HG02571 (cell line): ENCODE data around the gene SNED1.

Experiments used
- ATAC-seq: cut with Tn5 transposase; IDR thresholded peaks from one replicate; pipeline ENCODE4 v1.9.1; 2021; ENCODE audit warnings: mild to moderate bottlenecking, moderate library complexity; ENCODE audit not compliant: unreplicated experiment

The SNED1 gene

GRCh38 chr2:240959941-240960308 lies 38.5 kb upstream of the SNED1 start:
- no peak for ATAC-seq

GRCh38 chr2:240960309-240960970 lies 38.0 kb upstream of the SNED1 start:
- no peak for ATAC-seq

- ATAC-seq = no peak
These were observed 37.2 kb upstream of the SNED1 start for GRCh38 chr2:240960971-240961876.

GRCh38 chr2:240961910-240962299 lies 36.5 kb upstream of the SNED1 start:
- ATAC-seq = no peak

- no peak for ATAC-seq
These were observed 35.9 kb upstream of the SNED1 start for GRCh38 chr2:240962300-240963064.

- no peak for ATAC-seq
These were observed 35.2 kb upstream of the SNED1 start for GRCh38 chr2:240963065-240963867.

GRCh38 chr2:240963868-240964703 lies 34.3 kb upstream of the SNED1 start:
- no peak for ATAC-seq

GRCh38 chr2:240964704-240965295 lies 33.6 kb upstream of the SNED1 start:
- ATAC-seq = no peak

- no peak for ATAC-seq
These were observed 33.0 kb upstream of the SNED1 start for GRCh38 chr2:240965296-240965904.

- no peak for ATAC-seq
These were observed 32.4 kb upstream of the SNED1 start for GRCh38 chr2:240965905-240966456.

GRCh38 chr2:240966457-240966905 lies 31.9 kb upstream of the SNED1 start:
- ATAC-seq = no peak

GRCh38 chr2:240966906-240967680 lies 31.3 kb upstream of the SNED1 start:
- no peak for ATAC-seq

- ATAC-seq = no peak
These were observed 30.5 kb upstream of the SNED1 start for GRCh38 chr2:240967681-240968621.

GRCh38 chr2:240968731-240969624 lies 29.4 kb upstream of the SNED1 start:
- ATAC-seq = no peak

- ATAC-seq = no peak
These were observed 28.3 kb upstream of the SNED1 start for GRCh38 chr2:240970104-240970503.

- no peak for ATAC-seq
These were observed 27.6 kb upstream of the SNED1 start for GRCh38 chr2:240970816-240971215.
